Vagina (tissue), 2 donors: ENCODE measurements around the gene TLDC2.

Experiments used
- POLR2A ChIP-seq, 2 donors: fragments of 450-650 bp; IDR thresholded peaks; one replicate each; pipeline ENCODE4 v1.6.1; 2017; ENCODE audit warnings: antibody characterized with exemption in 2 of 2, mild to moderate bottlenecking in 2 of 2, moderate library complexity in 2 of 2
- POLR2AphosphoS5 ChIP-seq, 2 donors: sonication (generic); formaldehyde crosslinking; IDR thresholded peaks; one replicate each; pipeline ENCODE4 v1.9.0; 2017; ENCODE audit warnings: antibody characterized with exemption in 2 of 2, mild to moderate bottlenecking in 2 of 2, low read depth in 1 of 2; ENCODE audit not compliant: insufficient read depth in 1 of 2
- TF ChIP-seq, protein P1 (sequence below), 3 experiments: fragments of 450-650 bp in 2 of 3; fragments of 200-600 bp in 1 of 3; sonication (generic) in 1 of 3; IDR thresholded peaks; one replicate each; pipeline ENCODE4 v1.5.1; 2017 to 2019; ENCODE audit warnings: antibody characterized with exemption in 3 of 3, mild to moderate bottlenecking in 2 of 3, moderate library complexity in 2 of 3

DNA sequence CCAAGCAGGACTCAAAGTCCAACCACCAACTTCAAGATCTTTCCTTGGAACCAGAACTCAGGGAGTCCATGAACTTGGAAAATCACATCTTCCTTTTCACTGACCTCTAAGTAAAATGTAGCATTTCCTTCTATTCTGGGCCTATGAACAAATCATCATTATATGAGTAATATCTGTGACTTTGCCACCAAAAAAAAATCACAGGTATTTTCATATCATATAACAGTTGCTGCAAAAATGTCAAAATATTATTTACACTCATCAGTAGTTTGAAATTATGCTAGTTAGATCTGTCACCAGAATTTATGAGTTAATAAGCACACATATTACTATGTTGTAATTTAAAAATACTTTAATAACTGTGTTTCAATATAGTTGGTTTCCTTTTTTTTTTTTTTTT lies 27.3 kb upstream of the TLDC2 start:
- TF ChIP-seq, protein P1, sequence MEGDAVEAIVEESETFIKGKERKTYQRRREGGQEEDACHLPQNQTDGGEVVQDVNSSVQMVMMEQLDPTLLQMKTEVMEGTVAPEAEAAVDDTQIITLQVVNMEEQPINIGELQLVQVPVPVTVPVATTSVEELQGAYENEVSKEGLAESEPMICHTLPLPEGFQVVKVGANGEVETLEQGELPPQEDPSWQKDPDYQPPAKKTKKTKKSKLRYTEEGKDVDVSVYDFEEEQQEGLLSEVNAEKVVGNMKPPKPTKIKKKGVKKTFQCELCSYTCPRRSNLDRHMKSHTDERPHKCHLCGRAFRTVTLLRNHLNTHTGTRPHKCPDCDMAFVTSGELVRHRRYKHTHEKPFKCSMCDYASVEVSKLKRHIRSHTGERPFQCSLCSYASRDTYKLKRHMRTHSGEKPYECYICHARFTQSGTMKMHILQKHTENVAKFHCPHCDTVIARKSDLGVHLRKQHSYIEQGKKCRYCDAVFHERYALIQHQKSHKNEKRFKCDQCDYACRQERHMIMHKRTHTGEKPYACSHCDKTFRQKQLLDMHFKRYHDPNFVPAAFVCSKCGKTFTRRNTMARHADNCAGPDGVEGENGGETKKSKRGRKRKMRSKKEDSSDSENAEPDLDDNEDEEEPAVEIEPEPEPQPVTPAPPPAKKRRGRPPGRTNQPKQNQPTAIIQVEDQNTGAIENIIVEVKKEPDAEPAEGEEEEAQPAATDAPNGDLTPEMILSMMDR (IDR thresholded peaks at IDR 0.05): no peak
- TF ChIP-seq POLR2A (IDR thresholded peaks at IDR 0.05): no peak
- no peak for TF ChIP-seq POLR2AphosphoS5 (IDR thresholded peaks at IDR 0.05; ENCODE audit: insufficient read depth in 1 of 2, low read depth in 1 of 2)
